Stimulated activated CD4-positive, alpha-beta T cell treated with anti-CD3 and anti-CD28 coated beads, Interleukin-1b, Interleukin-23, amount 100 ng/mL, for 24 hours (primary cell): ENCODE results near the gene C1D.

Experiments
- DNase-seq, 4 experiments: peaks; one replicate each; pipeline ENCODE4 v3.0.0-alpha.2; 2020; ENCODE audit warnings: low read depth in 4 of 4, low spot score in 1 of 4

Gene C1D

GRCh38 chr2:68059784-68060525 lies 2.8 kb downstream of the C1D start:
- DNase-seq = no peak

GRCh38 chr2:68057658-68058396 lies 5.0 kb downstream of the C1D start:
- DNase-seq = no peak

- DNase-seq = no peak
These were observed 9.9 kb downstream of the C1D start for GRCh38 chr2:68052717-68053422.

- no peak for DNase-seq
These were observed 12.5 kb downstream of the C1D start for GRCh38 chr2:68050353-68050752.

GRCh38 chr2:68046642-68047240 lies 16.1 kb downstream of the C1D start:
- no peak for DNase-seq

- no peak for DNase-seq
These were observed 16.6 kb downstream of the C1D start for GRCh38 chr2:68046224-68046623.

- no peak for DNase-seq
These were observed 17.5 kb downstream of the C1D start for GRCh38 chr2:68045342-68045741.

GRCh38 chr2:68044099-68044498 lies 18.7 kb downstream of the C1D start:
- no peak for DNase-seq

GRCh38 chr2:68043695-68044094 lies 19.1 kb downstream of the C1D start:
- DNase-seq = no peak

- DNase-seq = no peak
These were observed 19.8 kb downstream of the C1D start for GRCh38 chr2:68043032-68043431.

- DNase-seq = no peak
These were observed 21.0 kb downstream of the C1D start for GRCh38 chr2:68041704-68042245.

- no peak for DNase-seq
These were observed 22.7 kb downstream of the C1D start for GRCh38 chr2:68040078-68040477.

GRCh38 chr2:68039317-68039716 lies 23.5 kb downstream of the C1D start:
- no peak for DNase-seq

- no peak for DNase-seq
These were observed 30.1 kb downstream of the C1D start for GRCh38 chr2:68032702-68033101.

GRCh38 chr2:68031542-68032160 lies 31.2 kb downstream of the C1D start:
- no peak for DNase-seq

- no peak for DNase-seq
These were observed 31.8 kb downstream of the C1D start for GRCh38 chr2:68031043-68031442.

GRCh38 chr2:68030529-68030928 lies 32.3 kb downstream of the C1D start:
- DNase-seq = no peak

GRCh38 chr2:68027959-68028358 lies 34.8 kb downstream of the C1D start:
- no peak for DNase-seq

- DNase-seq = no peak
These were observed 38.4 kb downstream of the C1D start for GRCh38 chr2:68024450-68024849.

GRCh38 chr2:68023904-68024303 lies 38.9 kb downstream of the C1D start:
- no peak for DNase-seq

GRCh38 chr2:68018727-68019126 lies 44.1 kb downstream of the C1D start:
- DNase-seq = no peak
